HL-60 (cell line): ENCODE results near the gene FREM1.

Experiments
- POLR2AphosphoS5 ChIP-seq: IDR thresholded peaks from 2 replicates; pipeline ENCODE4 v1.6.1; 2012; ENCODE audit warnings: low read depth
- SPI1 ChIP-seq: IDR thresholded peaks from 2 replicates; pipeline ENCODE4 v1.6.1; 2012; ENCODE audit warnings: low read depth, mild to moderate bottlenecking, borderline replicate concordance

GRCh38 chr9:14827805-14828204 lies 82.4 kb downstream of the FREM1 start:
- TF ChIP-seq SPI1 (no peak), POLR2AphosphoS5 (no peak)
